Colon (tissue), 2 donors: Measurements from ENCODE around the gene SEPTIN7.

Experiments
- FAIRE-seq: peaks from 2 replicates; lab custom pipeline; 2012; peaks lifted over from hg19 to GRCh38; lab: Jason Lieb, UNC
- donor health status: control.
- donor health status: control.

SEPTIN7 gene

GRCh38 chr7:35839860-35840854 is 39.3 kb downstream of the SEPTIN7 start:
- no peak for FAIRE-seq

DNA sequence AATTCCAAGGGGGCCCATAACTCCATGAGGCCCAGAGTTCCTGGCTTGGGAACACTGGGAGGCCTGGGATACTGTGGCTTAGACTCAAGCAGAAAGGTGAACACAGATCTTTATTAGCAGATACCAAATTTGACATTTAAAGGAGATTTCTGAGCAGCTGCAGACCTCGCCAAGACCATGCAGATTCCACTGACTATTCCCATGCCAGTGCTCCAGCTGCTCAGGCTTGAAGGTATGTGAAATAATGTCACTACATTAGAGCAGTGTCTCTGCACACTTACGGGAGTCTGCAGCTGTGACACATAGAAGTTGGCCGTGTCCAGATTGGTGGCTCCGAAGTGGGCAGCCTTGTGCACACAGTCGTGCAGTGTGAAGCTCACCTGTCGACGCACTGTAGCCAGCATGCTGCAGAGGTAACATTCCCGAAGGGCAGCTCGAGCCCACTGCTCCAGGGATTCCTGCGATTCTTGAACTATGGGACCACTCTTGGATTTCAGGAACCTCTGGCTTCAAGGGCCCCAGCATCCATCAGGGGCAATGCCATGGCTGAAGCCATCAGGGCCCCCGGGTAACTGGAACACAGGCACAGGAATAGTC is 46.1 kb downstream of the SEPTIN7 start:
- FAIRE-seq, result no peak

GRCh38 chr7:35848725-35849124 is 47.9 kb downstream of the SEPTIN7 start:
- FAIRE-seq, result no peak

DNA sequence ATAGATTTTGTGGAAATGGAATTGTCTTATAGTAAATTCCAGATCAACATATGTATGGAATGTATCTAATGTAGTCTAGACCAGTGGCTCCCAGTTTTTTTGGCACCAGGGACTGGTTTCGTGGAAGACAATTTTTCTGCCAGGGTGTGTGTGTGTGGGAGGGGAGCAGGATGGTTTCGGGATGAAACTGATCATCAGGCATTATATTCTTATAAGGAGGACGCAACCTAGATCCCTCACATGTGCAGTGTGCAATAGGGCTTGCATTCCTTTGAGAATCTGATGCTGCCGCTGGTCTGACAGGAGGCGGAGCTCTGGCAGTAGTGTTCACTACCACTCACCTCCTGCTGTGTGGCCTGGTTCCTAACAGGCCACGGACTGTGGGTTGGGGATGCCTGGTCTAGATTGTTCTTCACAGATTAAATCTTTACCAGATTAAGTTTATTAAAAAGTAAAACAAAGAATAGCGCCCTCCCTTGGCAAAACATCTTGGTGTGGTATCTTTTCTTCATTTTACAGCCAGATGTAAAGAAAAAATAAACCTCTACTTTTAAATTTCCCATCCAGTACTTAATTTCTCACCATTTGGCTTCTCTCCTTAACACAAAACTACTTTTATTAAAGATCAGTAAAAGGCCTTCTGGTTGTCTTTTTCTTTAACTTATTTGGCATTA is 48.4 kb downstream of the SEPTIN7 start:
- no peak for FAIRE-seq

DNA sequence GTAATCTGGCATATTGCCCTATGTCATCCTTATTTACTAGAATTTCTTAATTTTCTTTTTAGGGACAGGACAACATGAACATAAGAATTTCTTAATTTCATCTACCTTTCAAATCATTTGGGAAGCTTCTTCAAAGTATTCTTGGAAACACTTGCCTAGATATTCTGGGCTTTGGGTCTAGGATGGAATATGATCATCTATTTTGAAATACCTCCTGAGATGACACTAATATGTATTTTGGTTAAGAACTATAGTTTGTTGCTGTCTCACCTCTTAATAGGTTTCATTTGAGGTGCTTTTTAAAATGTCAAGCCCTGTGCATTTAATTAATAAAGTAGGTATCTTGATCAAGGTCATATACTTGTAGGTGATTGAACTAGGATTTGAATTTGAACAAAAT is 49.1 kb downstream of the SEPTIN7 start:
- no peak for FAIRE-seq
